Measurements from ENCODE around the gene NSG2. TPM values are rescaled to one million over a fixed set of nuclear protein-coding genes. Genes with fewer than 3 reads are reported as not detected.

NSG2 gene
- total RNA-seq, 1 donor = not detected

DNA sequence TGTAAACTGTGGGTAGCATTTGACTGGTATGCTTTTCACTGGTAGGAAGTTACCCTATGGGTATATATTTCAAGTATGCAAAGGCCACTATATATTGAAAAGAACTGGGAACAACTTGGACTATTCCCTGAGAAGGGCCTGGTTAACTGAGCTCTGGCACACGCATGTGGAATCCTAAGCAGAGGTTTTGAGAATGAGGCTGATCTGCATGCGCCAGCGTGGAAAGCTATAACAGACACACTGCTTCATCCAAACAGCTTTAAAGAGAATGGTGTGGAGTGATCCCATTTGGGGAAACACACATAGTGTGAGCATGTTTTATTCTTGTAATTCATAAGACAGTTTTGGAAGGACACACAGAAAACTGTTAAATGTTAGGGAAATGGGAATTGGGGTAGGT lies 8.4 kb downstream of the NSG2 start:
- Histone ChIP-seq H4K20me1 (ENCODE audit: insufficient read depth, low read length) (no peaks in the 10 kb centered on the region), H3K79me2 (ENCODE audit: insufficient read depth, low read length) (no peaks in the 10 kb centered on the region), H3K4me3 (ENCODE audit: insufficient read depth, low read length) (no peak overlapping the region), H3K4me1 (ENCODE audit: insufficient read depth, low read length) (no peaks in the 10 kb centered on the region), H3K36me3 (ENCODE audit: insufficient read depth, low read length) (no peaks in the 10 kb centered on the region), H3K27me3 (ENCODE audit: insufficient read depth, low read length) (no peaks in the 10 kb centered on the region), H3K9me3 (ENCODE audit: low read depth, low read length) (no peaks in the 10 kb centered on the region), H3K4me2 (ENCODE audit: insufficient read depth, low read length) (no peak overlapping the region), H2AFZ (ENCODE audit: low read length) (no peak overlapping the region), H3K27ac (ENCODE audit: low read depth, low read length) (no peak overlapping the region)
- DNase-seq (ENCODE audit: insufficient read length, low spot score, missing footprints) = no peak
- TF ChIP-seq, protein P1, sequence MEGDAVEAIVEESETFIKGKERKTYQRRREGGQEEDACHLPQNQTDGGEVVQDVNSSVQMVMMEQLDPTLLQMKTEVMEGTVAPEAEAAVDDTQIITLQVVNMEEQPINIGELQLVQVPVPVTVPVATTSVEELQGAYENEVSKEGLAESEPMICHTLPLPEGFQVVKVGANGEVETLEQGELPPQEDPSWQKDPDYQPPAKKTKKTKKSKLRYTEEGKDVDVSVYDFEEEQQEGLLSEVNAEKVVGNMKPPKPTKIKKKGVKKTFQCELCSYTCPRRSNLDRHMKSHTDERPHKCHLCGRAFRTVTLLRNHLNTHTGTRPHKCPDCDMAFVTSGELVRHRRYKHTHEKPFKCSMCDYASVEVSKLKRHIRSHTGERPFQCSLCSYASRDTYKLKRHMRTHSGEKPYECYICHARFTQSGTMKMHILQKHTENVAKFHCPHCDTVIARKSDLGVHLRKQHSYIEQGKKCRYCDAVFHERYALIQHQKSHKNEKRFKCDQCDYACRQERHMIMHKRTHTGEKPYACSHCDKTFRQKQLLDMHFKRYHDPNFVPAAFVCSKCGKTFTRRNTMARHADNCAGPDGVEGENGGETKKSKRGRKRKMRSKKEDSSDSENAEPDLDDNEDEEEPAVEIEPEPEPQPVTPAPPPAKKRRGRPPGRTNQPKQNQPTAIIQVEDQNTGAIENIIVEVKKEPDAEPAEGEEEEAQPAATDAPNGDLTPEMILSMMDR (IDR thresholded peaks at IDR 0.05; ENCODE audit: extremely low read depth, low read depth, low read length) = no peak

DNA sequence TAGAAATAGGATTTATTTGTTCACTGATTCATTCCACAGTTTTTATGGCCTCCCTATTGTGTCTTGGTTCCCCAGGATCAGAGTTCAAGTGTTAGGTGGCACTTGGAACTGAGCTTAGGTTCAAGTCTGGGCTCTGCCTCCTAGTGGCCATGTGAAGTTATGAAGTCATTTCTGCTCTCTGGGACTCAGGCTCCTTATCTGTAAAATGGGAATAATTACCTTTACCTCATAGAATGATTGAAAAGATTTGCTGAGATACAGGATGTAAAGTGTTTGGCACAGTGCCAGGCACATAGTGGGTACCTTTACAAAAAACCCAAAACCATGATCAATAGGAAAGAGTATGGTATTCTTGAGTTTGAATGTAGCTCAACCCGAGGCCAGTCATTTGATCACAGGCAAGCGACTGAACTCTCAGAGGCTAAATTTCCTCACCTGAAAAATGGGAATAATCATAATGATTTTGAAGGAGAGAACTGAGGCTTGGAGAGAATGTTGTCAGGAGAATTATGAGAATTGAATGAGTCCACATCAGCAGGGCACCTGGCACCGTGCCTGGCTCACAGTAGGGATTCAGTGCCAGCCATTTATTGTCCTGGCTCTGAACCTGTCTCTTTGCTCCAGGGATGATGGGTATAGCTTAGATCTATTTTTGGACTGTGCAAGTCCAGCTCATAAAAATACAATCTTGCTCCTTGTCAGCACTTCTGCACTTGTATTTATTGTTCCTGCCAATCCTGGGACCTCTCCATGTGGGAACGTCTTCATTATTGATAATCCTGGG lies 10.8 kb downstream of the NSG2 start:
- H3K4me1 ChIP-seq (ENCODE audit: insufficient read depth, low read length) = no peaks in the 10 kb centered on the region
- no peak for DNase-seq (ENCODE audit: insufficient read length, low spot score, missing footprints)
- H3K9me3 ChIP-seq (ENCODE audit: low read depth, low read length) = no peaks in the 10 kb centered on the region
- no peak overlapping the region for H3K4me3 ChIP-seq (ENCODE audit: insufficient read depth, low read length)
- TF ChIP-seq, protein P1 (IDR thresholded peaks at IDR 0.05; ENCODE audit: extremely low read depth, low read depth, low read length) = no peak
- no peak overlapping the region for H3K4me2 ChIP-seq (ENCODE audit: insufficient read depth, low read length)
- no peaks in the 10 kb centered on the region for H4K20me1 ChIP-seq (ENCODE audit: insufficient read depth, low read length)
- H3K79me2 ChIP-seq (ENCODE audit: insufficient read depth, low read length) = no peaks in the 10 kb centered on the region
- H2AFZ ChIP-seq (ENCODE audit: low read length) = no peak overlapping the region
- no peaks in the 10 kb centered on the region for H3K27me3 ChIP-seq (ENCODE audit: insufficient read depth, low read length)
- no peak overlapping the region for H3K27ac ChIP-seq (ENCODE audit: low read depth, low read length)
- no peaks in the 10 kb centered on the region for H3K36me3 ChIP-seq (ENCODE audit: insufficient read depth, low read length)

DNA sequence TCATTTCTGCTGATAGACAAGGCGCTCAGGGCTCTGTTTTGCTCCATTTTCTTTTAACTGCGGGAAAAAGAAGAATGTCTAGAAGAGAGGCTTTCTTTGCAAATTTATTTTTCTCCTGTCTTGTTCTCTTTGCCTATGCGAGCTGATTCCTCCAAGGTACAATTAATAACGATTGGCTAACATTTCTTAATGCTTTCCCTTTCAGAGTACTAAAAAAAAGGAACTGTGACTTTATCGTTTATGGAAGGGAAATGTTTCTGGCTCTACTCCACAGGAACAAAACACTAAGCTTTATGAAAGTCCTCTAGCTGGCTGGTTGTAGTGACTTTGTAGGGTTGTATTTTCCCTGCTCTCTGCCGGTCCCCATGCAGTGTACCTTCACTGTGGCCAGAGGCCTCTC lies 11.7 kb downstream of the NSG2 start:
- no peak for DNase-seq (ENCODE audit: insufficient read length, low spot score, missing footprints)

More for the DNA sequence above, 11.7 kb downstream of the NSG2 start:
- no peak overlapping the region for H3K4me2 ChIP-seq (ENCODE audit: insufficient read depth, low read length)
- TF ChIP-seq, protein P1 (IDR thresholded peaks at IDR 0.05; ENCODE audit: extremely low read depth, low read depth, low read length) = no peak
- H3K27ac ChIP-seq (ENCODE audit: low read depth, low read length) = no peak overlapping the region
- H3K79me2 ChIP-seq (ENCODE audit: insufficient read depth, low read length) = no peaks in the 10 kb centered on the region
- H3K4me3 ChIP-seq (ENCODE audit: insufficient read depth, low read length) = no peak overlapping the region
- H2AFZ ChIP-seq (ENCODE audit: low read length) = no peak overlapping the region
- no peaks in the 10 kb centered on the region for H3K36me3 ChIP-seq (ENCODE audit: insufficient read depth, low read length)
- H3K27me3 ChIP-seq (ENCODE audit: insufficient read depth, low read length) = no peaks in the 10 kb centered on the region
- H4K20me1 ChIP-seq (ENCODE audit: insufficient read depth, low read length) = no peaks in the 10 kb centered on the region
- no peaks in the 10 kb centered on the region for H3K4me1 ChIP-seq (ENCODE audit: insufficient read depth, low read length)
- no peaks in the 10 kb centered on the region for H3K9me3 ChIP-seq (ENCODE audit: low read depth, low read length)

Data from osteoblast (primary cell).